MG63 (cell line): ENCODE measurements around the gene DTD2. TPM values are rescaled to one million over a fixed set of nuclear protein-coding genes. Genes with fewer than 3 reads are reported as not detected.

Experiments used
- total RNA-seq: library from RNA; depleted of rRNA; stranded (reverse); fragments of >200 nt; shearing (Covaris generic); gene quantifications from 2 replicates; pipeline ENCODE4 v1.2.3, GENCODE V29; 2014; ENCODE audit warnings: low replicate concordance; rRNA removed

DTD2 gene
- total RNA-seq, 1 experiment from 2014 or later = 15.5 TPM

Other genes starting within 250 kb of the DTD2 start
- gene HECTD1, start 249.7 kb downstream of the DTD2 start, total RNA-seq = 37.7 and 51.3 TPM in 2 replicates
- gene HEATR5A, start 37.0 kb downstream of the DTD2 start, total RNA-seq = 10.8 and 10.9 TPM in 2 replicates
- not detected in 2 replicates for gene GPR33, start 30.5 kb upstream of the DTD2 start, total RNA-seq
- gene NUBPL, start 103.9 kb upstream of the DTD2 start, total RNA-seq = 10.9 and 20.6 TPM in 2 replicates